ENCODE data around the gene GTPBP8.

GTPBP8 gene
- 24.3 to 30.9 reads per million in 2 donors for total RNA-seq

GRCh38 chr3:112990672-112991602, at the start of gene GTPBP8:
Gene GTPBP8, plus strand, starts transcription at chr3:112990984. Its CDS starts 16 bp downstream, at chr3:112991000.
- peak; percentile 58 to 95 (median 76) for DNase-seq

- no peak for DNase-seq
These were observed 42.4 kb upstream of the GTPBP8 start for GRCh38 chr3:112948346-112948838.

GRCh38 chr3:112956351-112956750, 34.4 kb upstream of the GTPBP8 start:
- DNase-seq: no peak

- peak in 1 of 5 experiments; percentile 70 for DNase-seq
These were observed 31.8 kb upstream of the GTPBP8 start for GRCh38 chr3:112958811-112959560.

- DNase-seq: no peak
These were observed 27.1 kb upstream of the GTPBP8 start for GRCh38 chr3:112963683-112964082.

DNA sequence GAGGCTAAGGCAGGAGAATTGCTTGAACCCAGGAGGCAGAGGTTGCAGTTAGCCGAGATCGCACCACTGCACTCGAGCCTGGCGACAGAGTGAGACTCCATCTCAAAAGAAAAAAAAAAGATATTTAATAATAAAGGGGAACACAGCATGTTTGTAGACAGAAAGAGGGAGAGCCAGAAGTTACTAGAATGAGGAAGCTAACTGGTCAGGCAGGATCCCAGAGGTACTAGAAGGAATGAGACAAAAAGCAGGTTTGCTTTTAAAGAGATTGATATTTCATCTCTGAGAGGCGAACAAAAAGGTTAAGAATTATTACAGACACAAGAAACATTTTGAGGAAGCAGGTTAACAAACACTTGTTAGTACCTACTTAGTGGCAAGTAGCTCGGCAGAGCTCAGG, 25.1 kb upstream of the GTPBP8 start:
- DNase-seq: no peak

DNA sequence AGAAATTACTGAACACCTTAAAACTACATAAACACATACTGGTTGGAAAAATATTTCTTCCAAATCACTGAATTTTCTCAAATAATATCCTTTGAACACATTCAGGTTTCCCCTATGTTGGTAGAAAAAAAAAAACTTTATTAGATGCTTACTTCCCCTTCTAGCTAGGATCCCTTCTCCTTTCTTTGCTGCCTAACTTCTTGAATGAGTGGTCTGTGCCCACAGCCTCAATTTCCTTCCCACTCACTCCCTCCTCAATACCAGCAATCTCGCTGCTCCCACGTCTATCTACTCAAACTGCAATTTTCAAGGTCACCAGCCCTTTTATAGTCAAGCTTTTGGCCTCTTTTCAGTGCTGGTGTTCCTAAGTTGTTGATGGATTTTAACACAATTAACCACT, 24.2 kb upstream of the GTPBP8 start:
- DNase-seq: no peak

DNA sequence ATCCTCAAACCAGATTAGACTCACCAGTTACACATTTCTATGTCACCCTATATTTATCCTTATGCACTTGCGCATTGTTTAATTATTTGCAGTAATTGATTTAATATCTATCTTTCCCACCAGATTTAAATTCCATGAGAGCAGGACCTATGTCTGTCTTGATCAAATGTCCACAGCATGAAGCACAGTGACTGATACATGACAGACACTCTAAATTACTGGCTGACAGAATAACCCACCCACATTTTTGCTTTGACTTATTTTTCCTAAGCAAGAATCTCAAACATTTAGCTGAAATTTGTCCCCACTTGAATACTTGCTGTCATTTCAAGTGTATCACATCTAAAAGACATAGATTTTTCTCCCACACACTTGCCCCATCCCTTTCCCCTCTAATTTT, 23.4 kb upstream of the GTPBP8 start:
- DNase-seq: no peak

DNA sequence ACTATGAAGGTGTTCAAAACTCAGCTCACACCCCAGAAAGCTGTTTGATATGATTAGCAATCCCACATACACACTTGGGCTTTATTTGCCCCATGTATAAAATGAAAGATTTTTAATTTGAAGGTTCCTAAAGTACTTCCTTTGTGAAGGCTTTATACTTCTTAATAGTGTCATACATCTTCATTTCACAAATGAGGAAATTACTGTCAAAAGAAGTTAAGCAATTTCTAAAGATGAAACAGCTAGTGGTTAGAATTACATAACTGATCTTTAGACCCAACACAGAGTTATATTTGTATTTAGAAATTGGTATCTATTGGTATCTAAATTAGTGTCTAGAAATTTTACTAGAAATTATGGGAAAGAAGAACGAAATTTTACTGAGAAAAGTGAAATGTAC, 23.0 kb upstream of the GTPBP8 start:
- no peak for DNase-seq

GRCh38 chr3:112972158-112972557, 18.6 kb upstream of the GTPBP8 start:
- DNase-seq: no peak

GRCh38 chr3:112973325-112974177, 17.2 kb upstream of the GTPBP8 start:
- DNase-seq: peak in 3 of 5 experiments; percentile 25 to 81 (median 29)

DNA sequence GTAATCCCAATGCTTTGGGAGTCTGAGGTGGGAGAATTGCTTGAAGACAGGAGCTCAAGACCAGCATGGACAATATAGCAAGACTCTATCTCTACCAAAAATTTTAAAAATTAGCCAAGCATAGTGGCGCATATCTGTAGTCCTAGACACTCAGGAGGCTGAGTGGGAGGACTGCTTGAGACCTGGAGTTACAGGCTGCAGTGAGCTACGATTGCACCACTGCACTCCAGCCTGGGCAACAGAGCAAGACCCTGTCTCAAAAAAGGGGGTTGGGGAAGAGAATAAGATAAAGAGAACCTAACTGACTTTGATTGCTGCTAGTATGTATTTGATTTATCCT, 16.6 kb upstream of the GTPBP8 start:
- DNase-seq: peak in 1 of 5 experiments; percentile 41

GRCh38 chr3:112974894-112975293, 15.9 kb upstream of the GTPBP8 start, which contains the start of gene CD200R1:
Gene CD200R1, minus strand, starts transcription at chr3:112975103. Its CDS starts 246 bp downstream, at chr3:112974857.
- peak in 2 of 5 experiments; percentile 7 to 78 for DNase-seq

DNA sequence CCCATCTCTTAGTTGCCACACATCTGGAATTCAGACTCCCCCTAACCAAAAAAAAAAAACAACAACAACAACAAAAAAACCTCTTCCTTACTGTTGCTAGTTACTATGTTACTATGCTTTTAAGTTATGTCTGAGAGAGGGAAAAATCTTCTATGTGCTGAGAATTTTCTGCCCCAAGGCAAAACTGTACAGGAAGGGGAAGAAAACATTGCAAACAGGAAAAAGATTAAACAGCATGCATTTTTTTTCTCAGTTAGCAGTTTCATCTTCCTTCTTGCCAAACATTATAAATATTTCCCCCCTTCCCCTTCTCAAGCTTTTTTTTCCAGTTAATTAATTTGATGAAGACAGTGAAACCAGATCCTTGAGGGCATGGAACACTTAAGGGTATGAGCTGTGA, 14.8 kb upstream of the GTPBP8 start:
- no peak for DNase-seq

DNA sequence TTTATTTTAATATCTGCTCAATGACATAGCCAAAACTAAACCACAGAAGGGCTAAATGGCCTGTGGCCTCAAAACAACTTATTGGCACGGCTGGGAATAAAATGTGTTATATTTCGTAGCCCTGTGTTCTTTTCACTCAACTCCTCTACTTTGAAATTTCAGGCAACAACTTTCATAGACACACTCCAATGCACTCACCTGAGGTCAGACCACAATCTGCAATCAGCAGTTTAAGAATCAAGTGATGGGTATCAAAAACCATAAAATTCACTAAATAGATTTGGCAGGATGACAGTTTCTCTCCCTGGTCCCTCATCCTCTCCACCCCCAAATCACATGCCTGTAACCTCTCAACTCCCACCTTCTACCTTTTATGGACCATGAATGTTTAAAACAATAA, 13.8 kb upstream of the GTPBP8 start:
- peak in 1 of 5 experiments; percentile 70 for DNase-seq

DNA sequence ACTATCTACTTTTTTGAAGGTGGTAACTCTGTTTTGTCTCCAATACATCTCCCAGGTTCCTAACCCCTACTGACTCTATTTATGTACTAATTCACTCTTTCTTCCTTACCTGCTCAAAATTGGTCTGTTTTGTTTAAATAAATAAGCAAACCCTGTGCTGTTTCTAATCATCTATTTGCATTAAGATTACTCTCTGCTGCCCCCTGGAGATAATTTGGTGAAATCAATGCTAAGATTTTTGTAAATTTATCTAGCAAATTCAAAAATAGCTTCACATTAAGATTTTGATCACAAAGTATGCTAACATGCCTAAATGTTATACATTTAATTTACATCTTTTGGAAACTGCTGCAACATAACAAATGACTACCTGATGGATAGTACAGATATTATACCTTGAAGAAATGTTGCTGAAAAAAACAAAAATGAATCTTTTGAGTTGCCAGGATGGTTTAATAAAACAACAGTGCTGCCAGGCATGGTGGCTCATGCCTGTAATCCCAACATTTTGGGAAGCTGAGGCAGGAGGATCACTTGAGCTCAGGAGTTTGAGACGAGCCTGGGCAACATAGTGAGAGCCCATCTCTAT, 11.4 kb upstream of the GTPBP8 start:
- DNase-seq: peak in 2 of 5 experiments; percentile 35 to 61

GRCh38 chr3:112980080-112980479, 10.7 kb upstream of the GTPBP8 start:
- no peak for DNase-seq

DNA sequence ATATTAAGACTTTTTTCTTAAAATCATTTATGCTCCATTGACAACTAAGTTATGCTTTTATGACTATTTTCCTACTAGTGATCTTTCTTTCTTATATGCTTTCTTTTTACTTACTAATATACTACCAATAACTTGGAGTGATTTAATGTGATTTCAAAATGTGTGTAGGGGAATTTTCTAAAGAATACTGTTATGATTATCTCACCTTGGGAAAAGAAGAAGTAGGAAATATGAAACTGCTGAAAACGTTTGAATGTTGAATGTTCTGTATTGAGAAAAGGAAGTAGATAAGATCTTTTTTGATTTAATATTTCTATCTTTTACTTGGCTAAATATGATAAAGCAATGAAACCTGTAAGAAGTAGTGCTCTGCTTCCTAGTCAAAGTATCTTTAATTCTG, 8.1 kb upstream of the GTPBP8 start:
- no peak for DNase-seq

DNA sequence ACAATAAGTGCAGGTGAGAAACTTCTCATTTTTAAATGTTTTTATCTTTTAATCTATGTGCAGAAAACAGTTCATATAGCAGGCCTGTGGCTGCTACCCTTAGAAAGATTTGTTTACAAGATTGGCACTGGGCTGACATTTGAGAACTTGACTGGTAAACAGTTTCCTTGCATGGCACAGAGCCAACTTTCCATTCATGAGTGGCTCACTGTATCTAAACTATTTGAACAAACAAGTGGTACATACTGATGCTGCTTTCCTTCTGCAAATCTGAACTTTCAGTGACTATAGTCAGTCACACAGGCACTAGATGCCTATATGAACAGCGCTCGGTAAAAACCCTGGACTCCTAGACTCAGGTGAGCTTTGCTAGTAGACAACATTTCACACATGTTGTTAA, 6.3 kb upstream of the GTPBP8 start:
- peak in 3 of 5 experiments; percentile 19 to 95 (median 26) for DNase-seq

DNA sequence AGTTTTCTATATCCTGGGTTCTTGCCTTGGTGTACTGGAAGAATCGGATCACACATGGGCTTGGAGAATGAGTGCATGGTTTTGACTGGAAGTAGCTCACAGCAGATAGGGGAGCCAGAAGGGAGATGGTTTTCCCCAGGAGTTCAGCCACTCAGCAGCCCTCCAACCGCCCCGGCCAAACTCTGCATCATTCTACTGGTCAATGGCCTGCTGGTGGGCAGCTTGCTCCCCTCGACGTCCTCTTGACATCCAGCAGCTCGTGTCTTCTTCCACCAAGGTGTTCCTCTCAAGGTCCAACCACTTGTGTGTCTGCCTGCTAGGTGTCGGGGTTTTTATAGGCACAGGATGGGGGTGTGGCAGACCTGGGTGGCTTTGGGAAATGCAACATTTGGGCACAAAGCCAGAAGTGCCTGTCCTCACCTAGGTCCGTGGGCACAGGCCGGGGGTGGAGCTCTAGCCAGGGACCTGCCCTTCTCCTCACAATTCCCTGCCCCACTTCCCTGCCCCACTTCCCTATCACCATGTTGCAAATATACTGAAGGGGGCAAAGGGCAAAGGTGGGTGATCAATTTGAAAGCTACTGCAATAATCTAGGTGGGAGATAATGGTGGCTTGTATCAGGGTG, 3.0 kb upstream of the GTPBP8 start:
- DNase-seq: no peak

DNA sequence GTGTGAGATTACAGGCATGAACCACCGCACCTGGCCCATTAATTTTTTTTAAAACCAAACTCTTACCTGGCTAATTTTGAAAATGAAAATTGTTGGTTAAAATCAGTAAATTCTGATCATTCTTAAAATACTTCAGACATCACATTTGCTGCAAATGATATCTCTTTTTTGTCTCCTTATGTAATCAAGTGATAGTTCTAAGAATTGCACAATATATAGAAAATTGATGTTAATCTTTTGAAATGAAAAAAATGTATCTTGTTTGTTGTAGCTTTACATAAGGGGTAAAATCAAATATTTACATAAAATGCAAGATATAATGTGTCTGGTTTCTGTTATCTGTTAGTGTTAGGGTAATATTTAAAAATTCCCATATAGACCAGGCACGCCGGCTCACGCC, 5.0 kb downstream of the GTPBP8 start:
- DNase-seq: no peak

- no peak for DNase-seq
These were observed 9.9 kb downstream of the GTPBP8 start for GRCh38 chr3:113000691-113001090.

Measured in T-helper 2 cell (primary cell).